Measurements from ENCODE around the gene ATP9A.

DNA sequence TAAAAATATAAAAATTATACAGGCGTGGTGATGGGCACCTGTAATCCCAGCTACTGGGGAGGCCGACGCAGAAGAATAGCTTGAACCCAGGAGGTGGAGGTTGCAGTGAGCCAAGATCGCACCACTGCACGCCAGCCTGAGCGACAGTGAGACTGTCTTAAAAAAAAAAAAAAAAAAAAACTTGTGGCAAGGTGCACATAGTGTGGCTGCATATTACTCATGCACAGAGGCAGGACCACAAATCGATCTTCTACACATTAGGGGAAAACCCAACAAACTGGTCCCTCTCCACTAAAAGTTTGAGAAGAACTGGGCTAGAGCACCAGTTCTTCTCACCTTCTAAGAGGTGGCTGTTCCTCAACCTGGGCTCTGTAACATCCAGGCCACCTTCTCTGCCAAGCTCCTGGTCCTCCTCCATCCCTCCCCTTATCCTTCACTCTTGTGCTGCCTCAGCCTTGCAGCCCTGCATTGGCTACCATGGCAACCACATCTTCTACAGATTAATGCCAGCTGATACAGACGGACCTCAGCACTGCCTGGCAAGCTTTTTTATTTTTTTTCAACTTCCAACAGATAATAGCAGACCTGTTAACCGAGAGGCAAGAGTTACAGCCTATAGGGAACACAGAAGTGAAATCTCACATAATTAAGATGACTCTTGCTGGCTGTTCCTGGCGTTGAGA lies 88.0 kb downstream of the ATP9A start:
- TF ChIP-seq, protein P1, sequence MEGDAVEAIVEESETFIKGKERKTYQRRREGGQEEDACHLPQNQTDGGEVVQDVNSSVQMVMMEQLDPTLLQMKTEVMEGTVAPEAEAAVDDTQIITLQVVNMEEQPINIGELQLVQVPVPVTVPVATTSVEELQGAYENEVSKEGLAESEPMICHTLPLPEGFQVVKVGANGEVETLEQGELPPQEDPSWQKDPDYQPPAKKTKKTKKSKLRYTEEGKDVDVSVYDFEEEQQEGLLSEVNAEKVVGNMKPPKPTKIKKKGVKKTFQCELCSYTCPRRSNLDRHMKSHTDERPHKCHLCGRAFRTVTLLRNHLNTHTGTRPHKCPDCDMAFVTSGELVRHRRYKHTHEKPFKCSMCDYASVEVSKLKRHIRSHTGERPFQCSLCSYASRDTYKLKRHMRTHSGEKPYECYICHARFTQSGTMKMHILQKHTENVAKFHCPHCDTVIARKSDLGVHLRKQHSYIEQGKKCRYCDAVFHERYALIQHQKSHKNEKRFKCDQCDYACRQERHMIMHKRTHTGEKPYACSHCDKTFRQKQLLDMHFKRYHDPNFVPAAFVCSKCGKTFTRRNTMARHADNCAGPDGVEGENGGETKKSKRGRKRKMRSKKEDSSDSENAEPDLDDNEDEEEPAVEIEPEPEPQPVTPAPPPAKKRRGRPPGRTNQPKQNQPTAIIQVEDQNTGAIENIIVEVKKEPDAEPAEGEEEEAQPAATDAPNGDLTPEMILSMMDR (IDR thresholded peaks at IDR 0.05): no peak
- TF ChIP-seq POLR2A (IDR thresholded peaks at IDR 0.05): no peak

All from right lobe of liver (tissue), 4 donors.